Fibroblast of skin of abdomen (primary cell): ENCODE measurements around the gene STX19. TPM values are rescaled to one million over a fixed set of nuclear protein-coding genes. Genes with fewer than 3 reads are reported as not detected.
A peak's percentile ranks its signal among the peaks of the same experiment; 100 is the strongest.
"Not testable (repeated sequence)": the region's sequence is repeated elsewhere in the genome, so short reads cannot be mapped to it uniquely, and the experiment has no call there.

Source experiments
- DNase-seq: peaks from one replicate; pipeline ENCODE4 v3.0.0-alpha.2; 2013
- polyA plus RNA-seq, 2 experiments: library from polyadenylated mRNA; unstranded; fragments of 120-200 nt; gene quantifications; one replicate each; pipeline ENCODE4 v1.2.1, GENCODE V29; 2013; ENCODE audit not compliant: insufficient read length in 2 of 2

The STX19 gene
- not detected for polyA plus RNA-seq (2013, experiment 1 of 2; ENCODE audit: insufficient read length)
- not detected for polyA plus RNA-seq (2013, experiment 2 of 2; ENCODE audit: insufficient read length)

GRCh38 chr3:94028093-94028837, at the start of gene STX19:
Gene STX19, minus strand, starts transcription at chr3:94028597. Its CDS starts 13,328 bp downstream, at chr3:94015269.
- no peak for DNase-seq

- DNase-seq = peak; percentile 42
These were observed 47.7 kb upstream of the STX19 start for GRCh38 chr3:94076055-94076454.

DNA sequence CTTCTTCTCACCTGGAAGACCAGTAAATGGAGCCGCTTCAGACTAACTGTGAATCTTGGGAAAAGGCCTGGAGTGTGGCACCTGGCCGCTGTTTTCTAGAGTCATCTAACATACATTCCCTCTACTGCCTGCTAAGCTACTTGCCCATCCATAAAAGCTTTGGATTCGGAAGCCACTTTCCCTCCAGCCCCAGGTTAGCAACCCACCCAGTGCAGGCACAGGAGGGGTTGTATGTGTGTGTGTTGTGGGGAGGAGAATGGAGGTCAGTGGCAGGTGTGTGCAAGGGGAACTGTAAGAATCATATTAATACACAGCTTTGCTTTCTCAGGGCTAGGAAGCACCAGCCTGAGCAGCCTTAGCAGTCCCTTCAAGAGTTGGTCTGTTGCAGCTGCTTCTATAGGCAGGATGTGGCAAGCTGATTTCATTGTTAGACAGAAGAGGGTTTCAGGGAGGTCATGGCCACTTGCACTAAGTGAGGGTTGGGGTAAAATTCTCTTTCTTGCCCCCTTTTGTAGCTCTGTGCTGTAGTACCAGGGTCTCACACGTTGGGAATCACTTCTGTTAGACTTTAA, 43.4 kb upstream of the STX19 start:
- no peak for DNase-seq

DNA sequence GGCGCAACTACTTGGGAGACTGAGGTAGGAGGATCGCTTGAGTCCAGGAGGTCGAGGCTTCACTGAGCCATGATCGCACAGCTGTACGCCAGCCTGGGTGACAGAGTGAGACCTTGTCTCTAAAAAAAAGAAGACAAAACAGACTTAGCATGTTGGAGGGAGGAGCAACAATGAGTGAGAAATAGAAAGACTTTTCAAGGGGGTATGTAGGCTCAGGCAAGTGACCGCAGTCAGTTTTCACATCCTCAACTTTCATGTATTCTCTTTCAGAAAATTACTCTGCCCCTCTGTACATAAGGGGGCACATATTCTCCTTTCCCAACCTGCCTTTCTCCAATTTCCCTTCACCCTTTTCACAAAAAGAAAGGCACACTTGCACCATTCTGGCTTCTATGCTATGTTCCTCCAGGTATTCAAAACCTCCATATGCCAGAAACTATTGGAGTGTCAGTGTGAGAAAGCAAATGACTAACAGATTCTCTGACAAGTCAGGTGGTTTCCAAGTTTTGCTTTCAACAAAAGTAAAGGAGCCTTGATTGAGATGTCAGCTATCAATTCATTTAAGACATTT, 42.0 kb upstream of the STX19 start:
- no peak for DNase-seq

DNA sequence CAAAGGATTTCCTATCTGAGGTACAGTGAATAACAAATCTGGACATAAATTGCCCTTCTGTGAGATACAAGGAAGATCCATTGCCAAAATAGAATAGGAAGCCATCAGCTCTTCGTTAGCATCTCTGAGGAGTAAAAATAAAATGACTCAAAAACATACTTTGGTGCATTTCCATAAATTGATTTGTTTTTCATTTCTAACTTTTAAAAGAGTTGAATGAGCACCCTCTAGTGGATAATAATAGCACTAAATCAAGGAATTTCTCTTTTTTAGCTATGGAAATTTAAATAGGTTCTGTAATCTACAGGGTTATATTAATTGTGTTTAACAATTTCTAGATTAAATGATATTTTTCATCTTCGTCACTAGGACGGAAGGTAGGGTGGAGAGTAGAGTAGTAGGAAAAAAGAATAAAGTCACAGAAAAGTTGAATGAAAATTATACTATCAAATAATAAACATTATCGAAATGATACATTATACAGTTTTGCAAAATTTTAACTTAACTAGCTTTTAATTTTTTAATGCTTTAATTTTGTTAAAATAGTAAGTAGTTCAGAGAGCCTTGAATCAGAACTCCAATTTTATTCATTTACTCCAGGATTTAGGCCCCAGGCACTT, 40.9 kb upstream of the STX19 start:
- peak; percentile 25 for DNase-seq

DNA sequence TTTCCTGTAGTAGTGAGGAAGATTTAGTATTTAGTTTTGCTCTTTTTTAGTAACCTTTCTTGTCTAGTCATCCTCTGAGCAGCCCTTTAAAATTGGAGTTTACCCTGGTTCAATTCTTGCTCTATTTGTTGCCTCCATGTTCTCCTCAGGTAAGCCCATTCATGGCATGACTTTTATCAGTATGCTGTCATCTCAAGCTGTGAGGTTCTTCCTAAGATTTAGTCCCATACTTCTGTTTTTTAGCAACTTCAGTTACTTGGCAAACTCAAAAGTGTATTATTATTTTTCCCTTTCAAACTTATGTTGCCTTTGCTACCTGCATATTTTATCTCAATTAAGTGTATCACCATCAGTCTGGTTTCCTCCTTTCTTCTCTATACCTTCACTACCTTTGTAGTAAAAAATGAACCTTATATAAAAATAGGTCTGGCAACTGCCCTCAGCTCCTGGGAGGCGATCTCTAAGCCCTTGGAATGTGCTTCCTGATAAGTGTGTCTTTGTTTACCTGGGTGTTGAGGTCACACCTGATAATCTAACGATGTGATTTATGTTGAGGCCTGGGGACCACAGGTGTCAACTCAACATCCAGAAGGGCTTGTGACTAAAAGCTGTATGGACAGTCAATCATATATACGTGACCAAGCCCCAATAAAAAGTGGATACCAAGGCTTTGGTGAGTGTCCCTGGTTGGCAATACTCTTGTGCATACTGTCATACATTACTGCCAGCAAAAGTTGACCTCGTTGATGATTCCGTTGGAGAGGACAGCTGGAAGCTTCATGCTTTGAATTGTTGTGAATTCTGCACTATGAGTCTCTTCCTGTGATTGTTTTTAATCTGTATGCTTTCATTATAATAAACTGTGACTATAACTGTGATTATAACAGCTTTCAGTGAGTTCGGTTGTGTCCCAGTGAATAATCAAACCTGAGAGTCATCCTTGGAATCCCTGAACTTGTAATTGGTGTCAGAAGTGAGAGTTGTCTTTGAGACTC, 38.4 kb upstream of the STX19 start:
- no peak for DNase-seq

DNA sequence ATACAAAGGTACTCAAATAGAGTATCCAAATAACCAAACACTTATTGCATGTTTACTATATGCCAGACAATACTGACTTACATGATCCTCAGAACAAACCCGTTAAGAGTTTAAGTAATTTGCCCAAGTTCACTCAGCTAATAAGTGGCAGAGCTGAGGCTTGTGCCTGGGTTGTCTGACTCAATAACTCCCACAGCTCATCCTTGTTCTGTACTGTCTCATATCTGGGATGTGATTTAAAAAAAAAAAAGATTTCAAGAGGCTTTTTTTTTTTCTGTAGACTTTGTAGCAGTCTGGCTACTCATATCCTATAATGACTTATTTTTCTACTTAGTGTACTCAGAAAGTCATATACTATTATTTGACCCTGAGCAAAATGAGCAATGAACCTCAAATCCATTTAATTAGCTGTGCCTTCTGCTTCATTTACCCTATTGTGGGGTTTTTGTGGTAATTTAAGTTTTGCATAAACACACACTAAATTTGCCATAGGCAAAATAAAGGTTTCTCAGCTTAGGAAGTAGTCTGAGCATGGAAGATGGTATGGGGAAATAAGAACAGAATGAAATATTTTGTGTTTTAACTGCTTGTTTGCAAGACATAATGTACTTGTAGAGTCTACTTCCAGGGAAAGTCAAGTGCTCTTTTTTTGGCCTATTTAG, 37.6 kb upstream of the STX19 start:
- no peak for DNase-seq

- DNase-seq = no peak
These were observed 36.7 kb upstream of the STX19 start for GRCh38 chr3:94065122-94065521.

DNA sequence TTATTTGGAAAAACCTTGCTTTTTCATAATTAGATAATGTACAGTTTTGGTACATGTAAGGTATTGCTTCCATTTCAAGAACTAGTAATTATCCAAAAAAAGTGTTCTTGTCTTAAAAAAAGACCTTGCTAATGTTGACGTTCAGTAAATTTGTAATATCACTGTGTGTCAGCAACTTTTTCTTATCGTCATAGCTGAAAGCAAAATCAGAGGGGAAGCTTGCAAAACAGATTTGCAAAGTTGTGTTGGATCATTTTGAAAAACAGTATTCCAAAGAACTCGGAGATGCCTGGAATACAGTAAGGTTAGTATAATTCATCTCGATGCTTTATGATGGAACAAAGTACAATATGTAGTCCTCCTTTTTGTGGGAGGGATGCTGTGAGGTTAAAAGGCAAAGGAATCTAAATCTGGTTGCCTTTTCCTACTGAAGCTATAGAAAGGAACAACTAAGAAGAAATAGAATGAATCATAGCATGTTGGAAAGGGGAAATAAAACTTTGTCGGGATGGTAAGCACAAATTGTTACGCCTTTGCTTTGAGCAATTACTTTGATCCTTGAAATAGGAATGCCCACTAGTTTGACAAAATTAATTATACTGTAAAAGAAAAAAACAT, 36.0 kb upstream of the STX19 start:
- no peak for DNase-seq

- no peak for DNase-seq
These were observed 35.2 kb upstream of the STX19 start for GRCh38 chr3:94063496-94064119.

DNA sequence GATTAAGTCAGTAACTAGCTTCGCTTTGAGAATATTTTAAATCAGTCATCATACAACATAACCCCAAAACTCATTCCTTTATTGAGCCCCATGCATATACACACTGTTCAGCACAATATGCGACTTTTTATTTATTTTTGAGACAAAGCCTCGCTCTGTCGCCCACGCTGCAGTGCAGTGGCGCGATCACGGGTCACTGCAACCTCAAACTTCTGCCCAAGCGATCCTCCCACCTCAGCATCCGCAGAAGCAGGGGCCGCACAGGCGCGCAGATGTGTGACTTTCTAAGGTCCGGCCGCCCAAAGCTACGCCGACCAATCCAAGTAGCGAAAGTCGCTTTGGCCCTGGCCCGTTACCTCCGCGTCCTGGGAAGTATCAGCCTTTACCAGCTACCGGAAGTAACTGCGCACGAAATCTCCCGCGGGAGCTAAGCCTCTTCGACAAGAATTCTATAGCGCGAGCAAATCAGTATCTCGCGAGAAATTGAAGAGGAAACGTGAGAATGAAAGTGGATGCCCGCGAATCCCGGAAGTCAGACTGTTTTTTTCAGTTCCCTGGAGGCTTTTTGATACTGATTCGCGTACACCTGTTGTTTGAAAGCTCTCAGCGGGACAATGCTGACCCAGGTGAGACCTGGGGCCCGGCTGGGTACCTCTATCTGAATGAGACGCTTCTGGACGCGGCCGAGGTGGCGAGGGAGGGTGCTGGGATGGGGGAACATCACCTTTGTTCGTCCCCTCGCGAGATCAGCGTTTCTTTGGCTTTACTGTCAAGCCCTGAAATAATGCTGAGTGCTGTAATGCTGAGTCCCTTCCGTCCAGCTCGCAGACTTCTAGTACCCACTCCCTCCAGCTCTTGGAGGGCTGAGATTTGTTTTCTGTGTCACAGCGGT, 34.4 kb upstream of the STX19 start, which contains the start of the genes DHFR2 and NSUN3:
Gene DHFR2, minus strand, starts transcription at position 404 of the 892 bp plus-strand sequence. CDS start 1,405 bp downstream, outside the sequence.
Gene NSUN3, plus strand, starts transcription at position 549 of the 892 bp plus-strand sequence. Its CDS starts 66 bp downstream, at position 615.
- peak; percentile 98 for DNase-seq

DNA sequence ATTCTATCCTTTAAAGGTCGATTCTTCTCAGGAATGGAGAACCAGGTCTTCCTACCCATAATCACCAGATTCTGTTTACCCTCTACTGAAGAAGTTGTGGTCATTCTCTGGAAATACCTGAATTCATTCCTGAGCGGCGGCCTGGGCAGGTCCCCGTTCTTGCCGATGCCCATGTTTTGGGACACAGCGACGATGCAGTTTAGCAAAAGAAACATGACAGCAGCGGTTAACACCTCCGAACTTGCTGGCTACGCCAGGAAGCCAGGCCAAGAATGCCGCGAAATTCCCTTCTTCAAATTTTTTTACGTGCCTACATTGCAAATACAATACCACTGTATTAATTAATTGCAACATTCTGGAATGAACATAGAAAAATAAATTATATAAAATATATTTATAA, 32.9 kb upstream of the STX19 start:
- DNase-seq = no peak

GRCh38 chr3:94050546-94050945, 22.1 kb upstream of the STX19 start:
- DNase-seq = no peak

DNA sequence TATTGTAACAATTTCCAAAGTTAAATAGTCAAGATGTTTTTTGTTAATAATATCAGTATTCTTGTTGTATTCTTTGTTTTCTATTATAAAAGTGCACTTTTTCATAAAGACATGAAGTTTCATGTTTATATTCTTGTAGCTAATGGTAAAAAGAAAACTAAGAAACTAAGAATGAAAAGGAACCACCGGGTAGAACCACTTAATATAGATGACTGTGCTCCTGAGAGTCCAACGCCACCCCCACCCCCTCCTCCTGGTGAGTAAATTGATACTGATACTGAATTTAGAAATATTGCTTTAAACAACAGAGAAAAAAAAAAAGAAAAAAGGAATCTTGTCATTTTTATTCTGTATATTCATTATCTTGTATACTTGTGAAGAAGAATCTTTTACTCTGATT, 20.9 kb upstream of the STX19 start:
- DNase-seq = no peak

GRCh38 chr3:94046533-94046932, 18.1 kb upstream of the STX19 start:
- DNase-seq = no peak

- not testable (repeated sequence) for DNase-seq
These were observed 15.9 kb upstream of the STX19 start for GRCh38 chr3:94044100-94044936.

GRCh38 chr3:94043285-94043684, 14.9 kb upstream of the STX19 start:
- no peak for DNase-seq

- DNase-seq = peak; percentile 55
These were observed 8.6 kb upstream of the STX19 start for GRCh38 chr3:94036909-94037507.
